ENCODE results near the gene EMP2.

The EMP2 gene

DNA sequence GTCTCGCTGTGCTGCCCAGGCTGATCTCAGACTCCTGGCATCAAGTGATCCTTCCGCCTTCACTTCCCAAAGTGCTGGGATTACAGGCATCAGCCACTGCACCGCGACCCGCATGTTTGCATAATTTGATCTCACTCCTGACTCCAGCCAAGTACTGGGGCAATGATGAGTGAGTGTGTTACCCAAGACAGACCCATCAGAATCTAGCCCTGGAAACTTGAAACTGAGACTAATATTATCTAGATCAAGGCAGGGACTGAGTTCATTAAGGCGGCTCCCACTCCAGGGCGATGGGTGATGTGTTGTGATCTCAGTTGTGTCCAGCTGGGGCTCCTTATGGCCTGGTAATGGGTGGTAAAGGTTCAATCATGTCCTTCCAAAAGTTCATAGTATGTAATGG is 53.4 kb downstream of the EMP2 start:
- H3K36me3 ChIP-seq (ENCODE audit: control insufficient read depth in 2 of 2, insufficient read depth in 1 of 2, low read length in 2 of 2) = peaks cover 0 to 5% of the 10 kb centered on the region in 2 experiments; a peak in 2 of 3 replicates
- no peak overlapping the region for H3K4me3 ChIP-seq (ENCODE audit: low read depth, low read length)
- H3K27ac ChIP-seq (ENCODE audit: extremely low read depth, low read depth, low read length) = no peak overlapping the region
- no peaks in the 10 kb centered on the region for H3K9me3 ChIP-seq (ENCODE audit: control insufficient read depth, insufficient read depth, low read depth, low read length)
- no peak for TF ChIP-seq ZNF248 (tag by site-specific recombination; IDR thresholded peaks at IDR 0.05)
- no peak for TF ChIP-seq ZBTB21 (tag by site-specific recombination; IDR thresholded peaks at IDR 0.05)
- no peak for TF ChIP-seq GLI2 (tag by site-specific recombination; IDR thresholded peaks at IDR 0.05; ENCODE audit: borderline replicate concordance, low read depth)
- no peak for TF ChIP-seq ZNF560 (tag by site-specific recombination; IDR thresholded peaks at IDR 0.05; ENCODE audit: borderline replicate concordance)
- TF ChIP-seq TRIM28 (IDR thresholded peaks at IDR 0.05; ENCODE audit: borderline replicate concordance, low read length) = no peak
- TF ChIP-seq, protein P1, sequence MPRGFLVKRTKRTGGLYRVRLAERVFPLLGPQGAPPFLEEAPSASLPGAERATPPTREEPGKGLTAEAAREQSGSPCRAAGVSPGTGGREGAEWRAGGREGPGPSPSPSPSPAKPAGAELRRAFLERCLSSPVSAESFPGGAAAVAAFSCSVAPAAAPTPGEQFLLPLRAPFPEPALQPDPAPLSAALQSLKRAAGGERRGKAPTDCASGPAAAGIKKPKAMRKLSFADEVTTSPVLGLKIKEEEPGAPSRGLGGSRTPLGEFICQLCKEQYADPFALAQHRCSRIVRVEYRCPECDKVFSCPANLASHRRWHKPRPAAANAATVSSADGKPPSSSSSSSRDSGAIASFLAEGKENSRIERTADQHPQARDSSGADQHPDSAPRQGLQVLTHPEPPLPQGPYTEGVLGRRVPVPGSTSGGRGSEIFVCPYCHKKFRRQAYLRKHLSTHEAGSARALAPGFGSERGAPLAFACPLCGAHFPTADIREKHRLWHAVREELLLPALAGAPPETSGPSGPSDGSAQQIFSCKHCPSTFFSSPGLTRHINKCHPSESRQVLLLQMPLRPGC (tag by site-specific recombination; IDR thresholded peaks at IDR 0.05) = no peak
- TF ChIP-seq ZNF488 (tag by site-specific recombination; IDR thresholded peaks at IDR 0.05) = no peak
- no peak for TF ChIP-seq ZNF555 (tag by site-specific recombination; conservative IDR thresholded peaks at IDR 0.05)
- TF ChIP-seq YY1 (tag by site-specific recombination; IDR thresholded peaks at IDR 0.05) = no peak
- no peak for TF ChIP-seq PRDM6 (tag by site-specific recombination; IDR thresholded peaks at IDR 0.05)
- no peak for TF ChIP-seq ZNF843 (tag by site-specific recombination; IDR thresholded peaks at IDR 0.05)
- no peak for TF ChIP-seq ZNF664 (tag by site-specific recombination; IDR thresholded peaks at IDR 0.05)
- TF ChIP-seq SP3 (tag by site-specific recombination; IDR thresholded peaks at IDR 0.05) = no peak
- no peak for TF ChIP-seq ZNF549 (tag by site-specific recombination; IDR thresholded peaks at IDR 0.05)
- TF ChIP-seq ZNF26 (tag by site-specific recombination; IDR thresholded peaks at IDR 0.05) = no peak
- TF ChIP-seq, protein P2, sequence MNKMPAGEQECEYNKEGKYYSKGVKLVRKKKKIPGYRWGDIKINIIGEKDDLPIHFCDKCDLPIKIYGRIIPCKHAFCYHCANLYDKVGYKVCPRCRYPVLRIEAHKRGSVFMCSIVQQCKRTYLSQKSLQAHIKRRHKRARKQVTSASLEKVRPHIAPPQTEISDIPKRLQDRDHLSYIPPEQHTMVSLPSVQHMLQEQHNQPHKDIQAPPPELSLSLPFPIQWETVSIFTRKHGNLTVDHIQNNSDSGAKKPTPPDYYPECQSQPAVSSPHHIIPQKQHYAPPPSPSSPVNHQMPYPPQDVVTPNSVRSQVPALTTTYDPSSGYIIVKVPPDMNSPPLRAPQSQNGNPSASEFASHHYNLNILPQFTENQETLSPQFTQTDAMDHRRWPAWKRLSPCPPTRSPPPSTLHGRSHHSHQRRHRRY (tag by site-specific recombination; IDR thresholded peaks at IDR 0.05) = no peak
- TF ChIP-seq ZNF404 (tag by site-specific recombination; IDR thresholded peaks at IDR 0.05) = no peak
- no peak for TF ChIP-seq ZNF423 (tag by site-specific recombination; IDR thresholded peaks at IDR 0.05)
- TF ChIP-seq, protein P3, sequence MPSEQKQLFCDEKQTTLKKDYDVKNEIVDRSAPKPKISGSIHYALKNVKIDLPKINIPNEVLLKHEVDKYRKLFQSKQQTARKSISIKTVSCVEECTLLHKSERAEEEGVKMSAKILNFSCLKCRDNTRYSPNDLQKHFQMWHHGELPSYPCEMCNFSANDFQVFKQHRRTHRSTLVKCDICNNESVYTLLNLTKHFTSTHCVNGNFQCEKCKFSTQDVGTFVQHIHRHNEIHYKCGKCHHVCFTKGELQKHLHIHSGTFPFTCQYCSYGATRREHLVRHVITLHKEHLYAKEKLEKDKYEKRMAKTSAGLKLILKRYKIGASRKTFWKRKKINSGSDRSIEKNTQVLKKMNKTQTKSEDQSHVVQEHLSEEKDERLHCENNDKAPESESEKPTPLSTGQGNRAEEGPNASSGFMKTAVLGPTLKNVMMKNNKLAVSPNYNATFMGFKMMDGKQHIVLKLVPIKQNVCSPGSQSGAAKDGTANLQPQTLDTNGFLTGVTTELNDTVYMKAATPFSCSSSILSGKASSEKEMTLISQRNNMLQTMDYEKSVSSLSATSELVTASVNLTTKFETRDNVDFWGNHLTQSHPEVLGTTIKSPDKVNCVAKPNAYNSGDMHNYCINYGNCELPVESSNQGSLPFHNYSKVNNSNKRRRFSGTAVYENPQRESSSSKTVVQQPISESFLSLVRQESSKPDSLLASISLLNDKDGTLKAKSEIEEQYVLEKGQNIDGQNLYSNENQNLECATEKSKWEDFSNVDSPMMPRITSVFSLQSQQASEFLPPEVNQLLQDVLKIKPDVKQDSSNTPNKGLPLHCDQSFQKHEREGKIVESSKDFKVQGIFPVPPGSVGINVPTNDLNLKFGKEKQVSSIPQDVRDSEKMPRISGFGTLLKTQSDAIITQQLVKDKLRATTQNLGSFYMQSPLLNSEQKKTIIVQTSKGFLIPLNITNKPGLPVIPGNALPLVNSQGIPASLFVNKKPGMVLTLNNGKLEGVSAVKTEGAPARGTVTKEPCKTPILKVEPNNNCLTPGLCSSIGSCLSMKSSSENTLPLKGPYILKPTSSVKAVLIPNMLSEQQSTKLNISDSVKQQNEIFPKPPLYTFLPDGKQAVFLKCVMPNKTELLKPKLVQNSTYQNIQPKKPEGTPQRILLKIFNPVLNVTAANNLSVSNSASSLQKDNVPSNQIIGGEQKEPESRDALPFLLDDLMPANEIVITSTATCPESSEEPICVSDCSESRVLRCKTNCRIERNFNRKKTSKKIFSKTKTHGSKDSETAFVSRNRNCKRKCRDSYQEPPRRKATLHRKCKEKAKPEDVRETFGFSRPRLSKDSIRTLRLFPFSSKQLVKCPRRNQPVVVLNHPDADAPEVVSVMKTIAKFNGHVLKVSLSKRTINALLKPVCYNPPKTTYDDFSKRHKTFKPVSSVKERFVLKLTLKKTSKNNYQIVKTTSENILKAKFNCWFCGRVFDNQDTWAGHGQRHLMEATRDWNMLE (tag by site-specific recombination; conservative IDR thresholded peaks at IDR 0.05; ENCODE audit: low read depth) = no peak
- ChIA-PET CTCF (no interaction called here), POLR2A (no interaction called here)
- H3K4me1 ChIP-seq (ENCODE audit: control insufficient read depth, insufficient read depth, low read length) = no peaks in the 10 kb centered on the region
